H1 (cell line): ENCODE measurements around the gene ALOX5AP. TPM values are rescaled to one million over a fixed set of nuclear protein-coding genes. Genes with fewer than 3 reads are reported as not detected.

ENCODE experiments used
- ATF2 ChIP-seq: IDR thresholded peaks from 2 replicates; pipeline ENCODE4 v1.6.1; 2012; ENCODE audit warnings: low read length, inconsistent platforms
- CHD7 ChIP-seq: fragments of 300-600 bp; sonication (generic); IDR thresholded peaks from 2 replicates; pipeline ENCODE4 v1.7.1; 2012; ENCODE audit warnings: low read length, moderate library complexity, mild to moderate bottlenecking, inconsistent platforms; ENCODE audit not compliant: insufficient replicate concordance
- CTBP2 ChIP-seq: IDR thresholded peaks from 2 replicates; pipeline ENCODE4 v1.7.0; 2011; ENCODE audit warnings: borderline replicate concordance, mild to moderate bottlenecking, moderate library complexity, mixed read lengths, low read length; ENCODE audit not compliant: insufficient read depth, insufficient read length
- GABPA ChIP-seq: IDR thresholded peaks from 2 replicates; pipeline ENCODE4 v1.6.1; 2011; ENCODE audit warnings: mild to moderate bottlenecking, low read length, moderate library complexity, borderline replicate concordance; ENCODE audit not compliant: insufficient read depth
- HDAC6 ChIP-seq: IDR thresholded peaks from one replicate; pipeline ENCODE4 v1.7.1; 2012; ENCODE audit warnings: low read depth, mild to moderate bottlenecking, inconsistent platforms, low read length, moderate library complexity
- JUND ChIP-seq: IDR thresholded peaks from 2 replicates; pipeline ENCODE4 v1.6.1; 2011; ENCODE audit warnings: mild to moderate bottlenecking, improper control_type of control experiment, low read length
- KDM1A ChIP-seq: fragments of 200-600, 300-600 bp; sonication (generic); IDR thresholded peaks from 2 replicates; pipeline ENCODE4 v1.7.1; 2016; ENCODE audit warnings: mild to moderate bottlenecking, low read length, borderline replicate concordance
- RFX5 ChIP-seq: IDR thresholded peaks from 2 replicates; pipeline ENCODE4 v1.6.1; 2011; ENCODE audit warnings: low read depth, low read length, improper control_type of control experiment, borderline replicate concordance
- polyA plus RNA-seq, 7 experiments: library from polyadenylated mRNA; depleted of rRNA in 3 of 7; stranded (reverse) in 5 of 7; unstranded in 2 of 7; fragments of >200 nt in 5 of 7; fragments of 200-250 nt in 2 of 7; gene quantifications; 1 replicate in 5 of 7; 2 replicates in 1 of 7; 4 replicates in 1 of 7; pipeline versions ENCODE4 v1.2.1 to v1.2.3, GENCODE V29; 2011 to 2013; ENCODE audit warnings: missing spikeins in 2 of 7, mixed read lengths in 2 of 7
- total RNA-seq: library from RNA; stranded (reverse); fragmentation: NEBNext Ultra II Directional; extraction: Animal tissue kit (Norgen Biotek cat#: 25700); gene quantifications from 2 replicates; pipeline ENCODE4 v1.2.1, GENCODE V29; 2021
- TF ChIP-seq, protein P1 (sequence below): IDR thresholded peaks from 2 replicates; pipeline ENCODE4 v1.6.1; 2011; ENCODE audit warnings: low read depth, mild to moderate bottlenecking, low read length; ENCODE audit not compliant: insufficient read depth

The ALOX5AP gene
- total and polyA plus RNA-seq, 2 of the 8 experiments (the other 6 are each of a cell fraction or from before 2014, with no cell fraction given): not detected

GRCh38 chr13:30732046-30732390, 3.3 kb upstream of the ALOX5AP start (continued):
- no peak for TF ChIP-seq CHD7
- no peak for TF ChIP-seq HDAC6
- TF ChIP-seq, protein P1, sequence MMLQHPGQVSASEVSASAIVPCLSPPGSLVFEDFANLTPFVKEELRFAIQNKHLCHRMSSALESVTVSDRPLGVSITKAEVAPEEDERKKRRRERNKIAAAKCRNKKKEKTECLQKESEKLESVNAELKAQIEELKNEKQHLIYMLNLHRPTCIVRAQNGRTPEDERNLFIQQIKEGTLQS: no peak
- no peak for TF ChIP-seq KDM1A
- TF ChIP-seq JUND: no peak
- no peak for TF ChIP-seq CTBP2
- no peak for TF ChIP-seq GABPA
- TF ChIP-seq RFX5: no peak
- no peak for TF ChIP-seq ATF2
